A673 (cell line): ENCODE measurements around the gene GADD45GIP1. TPM values are rescaled to one million over a fixed set of nuclear protein-coding genes. Genes with fewer than 3 reads are reported as not detected.

Experiments used
- Bru-seq: library from RNA; stranded (reverse); fragments of 400-500 nt; gene quantifications from one replicate; lab custom pipeline; 2021; lab: Mats Ljungman, UMichigan
- BruChase-seq, 2 experiments: library from RNA; stranded (reverse); fragments of 400-500 nt; gene quantifications; one replicate each; lab custom pipeline; 2021; lab: Mats Ljungman, UMichigan
- BruUV-seq: library from RNA; stranded (reverse); fragments of 400-500 nt; replicated peaks from 2 replicates; lab custom pipeline; 2021; lab: Mats Ljungman, UMichigan
- CTCF ChIA-PET: fragments of 300-600 bp; sonication (Branson Sonifier 250); formaldehyde crosslinking; loops from one replicate; lab custom pipeline; 2022; ENCODE audit warnings: antibody characterized with exemption; lab: Charles Lee
- POLR2A ChIA-PET: fragments of 300-600 bp; sonication (Branson Sonifier 250); formaldehyde crosslinking; loops from one replicate; lab custom pipeline; 2022; ENCODE audit warnings: antibody characterized with exemption; ENCODE audit not compliant: low non-redundant PET; lab: Charles Lee
- DNase-seq: peaks from one replicate; pipeline ENCODE4 v3.0.0-alpha.2; 2015; ENCODE audit warnings: low spot score
- H3K27ac ChIP-seq: fragments of 200-600 bp; sonication (generic); 2 replicates; pipeline ENCODE4 v1.5.1; 2016; ENCODE audit warnings: mixed run types, low read depth, mild to moderate bottlenecking, mixed read lengths, antibody characterized with exemption, low read length; ENCODE audit not compliant: poor library complexity, severe bottlenecking
- H3K27me3 ChIP-seq: fragments of 200-600 bp; sonication (generic); replicated peaks from 2 replicates; pipeline ENCODE4 v1.6.1; 2017; ENCODE audit warnings: mixed run types, low read depth, mild to moderate bottlenecking, mixed read lengths, antibody characterized with exemption, low read length; ENCODE audit not compliant: insufficient read depth, poor library complexity
- H3K36me3 ChIP-seq: fragments of 200-600 bp; sonication (generic); 2 replicates; pipeline ENCODE4 v1.6.1; 2016; ENCODE audit warnings: mixed run types, mild to moderate bottlenecking, mixed read lengths, antibody characterized with exemption, low read length; ENCODE audit not compliant: insufficient read depth, poor library complexity, severe bottlenecking
- H3K4me1 ChIP-seq: fragments of 200-600 bp; sonication (generic); 2 replicates; pipeline ENCODE4 v1.6.1; 2017; ENCODE audit warnings: mixed run types, mild to moderate bottlenecking, mixed read lengths, antibody characterized with exemption, low read length; ENCODE audit not compliant: insufficient read depth, poor library complexity, severe bottlenecking
- H3K4me3 ChIP-seq: fragments of 200-600 bp; sonication (generic); 2 replicates; pipeline ENCODE4 v1.5.1; 2016; ENCODE audit warnings: low read depth, mixed run types, mild to moderate bottlenecking, mixed read lengths, low read length; ENCODE audit not compliant: poor library complexity, severe bottlenecking
- H3K9me3 ChIP-seq: fragments of 200-600 bp; sonication (generic); 2 replicates; pipeline ENCODE4 v1.6.1; 2016; ENCODE audit warnings: mixed run types, low read depth, mild to moderate bottlenecking, mixed read lengths, antibody characterized with exemption, low read length; ENCODE audit not compliant: poor library complexity, severe bottlenecking
- EZH2 ChIP-seq: fragments of 200-600 bp; sonication (generic); IDR thresholded peaks from 2 replicates; pipeline ENCODE4 v1.6.1; 2017; ENCODE audit warnings: borderline replicate concordance, low read depth, mild to moderate bottlenecking, mixed read lengths, antibody characterized with exemption, low read length; ENCODE audit not compliant: poor library complexity, severe bottlenecking
- intact Hi-C: fragments of 100-400 bp; cut with micrococcal nuclease; formaldehyde crosslinking; loops from one replicate; pipeline ENCODE4 v1.10.0; 2022; ENCODE audit not compliant: unreplicated experiment
- long read RNA-seq: library from polyadenylated mRNA; stranded (forward); transcript quantifications from one replicate; pipeline ENCODE4 v2.0.0, GENCODE V29; 2022
- total RNA-seq: library from RNA; stranded (reverse); gene quantifications from 2 replicates; pipeline ENCODE4 v1.2.3, GENCODE V29; 2021
- TF ChIP-seq, protein P1 (sequence below): fragments of 300-800, 200-600 bp; sonication (generic); conservative IDR thresholded peaks from 2 replicates; pipeline ENCODE4 v1.5.1; 2017; ENCODE audit warnings: low read depth, mild to moderate bottlenecking, antibody characterized with exemption, low read length, moderate library complexity, mixed read lengths

GADD45GIP1 gene
- total RNA-seq, result 61.1 and 67.5 TPM in 2 replicates
- Bru-seq, nascent RNA, result percentile 83 among the genes with signal in this experiment
- percentile 75 among the genes with signal in this experiment for BruChase-seq, experiment 1, labeled RNA remaining after a 2-hour chase
- percentile 85 among the genes with signal in this experiment for BruChase-seq, experiment 2, labeled RNA remaining after a 6-hour chase
- long read RNA-seq, transcript GADD45GIP1-201 (2 exons, 1,782 nt), result major isoform, 306 of 586 reads
- long read RNA-seq, partial matches to known transcripts, result 0 of 586 reads
- long read RNA-seq, other reads (novel, unspliced or antisense), result 280 of 586 reads

DNA sequence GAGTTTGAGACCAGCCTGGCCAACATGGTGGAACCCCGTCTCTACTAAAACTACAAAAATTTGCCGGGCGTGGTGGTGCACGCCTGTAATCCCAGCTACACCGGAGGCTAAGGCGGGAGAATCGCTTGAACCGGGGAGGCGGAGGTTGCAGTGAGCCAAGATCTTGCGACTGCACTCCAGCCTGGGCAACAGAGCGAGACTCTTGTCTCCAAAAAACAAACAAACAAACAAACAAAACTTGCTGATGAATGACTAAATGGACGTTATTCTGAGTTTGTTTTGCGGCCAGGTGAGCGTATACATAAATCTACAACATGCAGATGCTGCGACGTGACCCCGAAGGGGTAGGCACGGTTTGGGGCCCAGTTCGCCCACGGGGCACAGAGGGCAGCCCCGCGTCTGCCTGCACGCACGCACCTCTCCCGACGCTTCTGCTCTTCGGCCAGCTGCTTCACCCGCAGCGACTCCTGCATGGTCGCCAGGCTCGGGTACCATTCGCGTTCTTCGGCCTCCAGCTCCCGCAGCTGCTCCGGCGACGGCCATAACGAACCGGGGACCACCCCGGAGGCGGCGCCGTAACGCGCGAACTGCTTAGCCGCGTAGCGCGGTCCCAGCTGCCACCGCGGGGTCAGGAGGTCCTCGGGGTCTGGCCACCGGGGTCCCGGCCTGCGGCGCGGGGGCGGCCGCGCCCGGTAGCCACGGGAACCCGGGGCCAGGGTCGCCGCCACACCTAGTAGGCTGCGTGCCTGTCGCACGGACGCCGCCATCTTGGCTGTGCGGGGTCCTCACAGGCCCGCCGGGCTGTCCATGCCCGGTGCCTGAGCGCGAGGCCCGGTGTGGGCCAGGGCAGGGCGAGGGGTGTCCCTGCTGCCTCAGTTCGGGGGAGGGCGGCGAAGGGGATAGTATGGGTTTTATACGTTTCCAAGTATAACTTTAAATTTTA is at the start of gene GADD45GIP1:
Gene GADD45GIP1, minus strand, starts transcription at position 778 of the 943 bp plus-strand sequence. Its CDS starts 11 bp downstream, at position 767.
- POLR2A ChIA-PET, result no interaction called here
- BruUV-seq, result no TSS peak

DNA sequence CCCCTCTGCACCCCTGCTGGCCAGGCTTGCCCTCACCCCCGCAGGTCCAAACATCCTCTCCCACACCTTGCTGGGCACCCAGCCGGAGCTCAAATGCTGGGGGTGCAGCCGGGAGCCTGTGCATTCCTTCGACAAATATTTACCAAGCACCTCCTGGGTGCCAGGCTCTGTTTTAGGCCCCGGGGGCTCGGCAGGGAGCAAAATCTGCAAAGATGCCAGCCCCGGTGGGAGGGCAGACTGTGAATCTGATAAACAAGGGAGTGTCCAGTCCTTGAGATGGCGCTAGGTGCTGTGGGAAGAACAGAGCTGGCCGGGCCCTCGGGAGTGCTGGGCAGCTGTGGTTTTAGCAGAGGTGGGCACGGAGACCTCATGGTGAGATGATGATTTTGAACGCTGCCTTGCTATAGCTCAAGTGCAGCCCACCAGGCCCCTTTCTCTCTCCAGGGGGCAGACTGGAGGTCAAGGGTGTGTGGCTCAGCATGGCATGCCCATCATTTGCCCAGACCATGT is 48.9 kb upstream of the GADD45GIP1 start:
- H3K27ac ChIP-seq, result no peak overlapping the region
- no peaks in the 10 kb centered on the region for H3K4me1 ChIP-seq
- H3K9me3 ChIP-seq, result no peaks in the 10 kb centered on the region
- DNase-seq, result no peak
- ChIA-PET CTCF (interaction anchor here (1.0 kb wide), 1 partner anchor 56 kb away, joined by 3 read pairs; no protein-coding TSS in a partner anchor), POLR2A (no interaction called here)
- BruUV-seq, result no TSS peak
- no peaks in the 10 kb centered on the region for H3K27me3 ChIP-seq
- H3K36me3 ChIP-seq, result no peaks in the 10 kb centered on the region
- H3K4me3 ChIP-seq, result no peak overlapping the region
- intact Hi-C loops, result no loop called here
- TF ChIP-seq EZH2, result no peak
- TF ChIP-seq, protein P1, sequence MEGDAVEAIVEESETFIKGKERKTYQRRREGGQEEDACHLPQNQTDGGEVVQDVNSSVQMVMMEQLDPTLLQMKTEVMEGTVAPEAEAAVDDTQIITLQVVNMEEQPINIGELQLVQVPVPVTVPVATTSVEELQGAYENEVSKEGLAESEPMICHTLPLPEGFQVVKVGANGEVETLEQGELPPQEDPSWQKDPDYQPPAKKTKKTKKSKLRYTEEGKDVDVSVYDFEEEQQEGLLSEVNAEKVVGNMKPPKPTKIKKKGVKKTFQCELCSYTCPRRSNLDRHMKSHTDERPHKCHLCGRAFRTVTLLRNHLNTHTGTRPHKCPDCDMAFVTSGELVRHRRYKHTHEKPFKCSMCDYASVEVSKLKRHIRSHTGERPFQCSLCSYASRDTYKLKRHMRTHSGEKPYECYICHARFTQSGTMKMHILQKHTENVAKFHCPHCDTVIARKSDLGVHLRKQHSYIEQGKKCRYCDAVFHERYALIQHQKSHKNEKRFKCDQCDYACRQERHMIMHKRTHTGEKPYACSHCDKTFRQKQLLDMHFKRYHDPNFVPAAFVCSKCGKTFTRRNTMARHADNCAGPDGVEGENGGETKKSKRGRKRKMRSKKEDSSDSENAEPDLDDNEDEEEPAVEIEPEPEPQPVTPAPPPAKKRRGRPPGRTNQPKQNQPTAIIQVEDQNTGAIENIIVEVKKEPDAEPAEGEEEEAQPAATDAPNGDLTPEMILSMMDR, result no peak

More for the DNA sequence above, at the start of gene GADD45GIP1:
- TF ChIP-seq, protein P1, result no peak
- TF ChIP-seq EZH2, result no peak
- CTCF ChIA-PET, result interaction anchor here (1.1 kb wide), 2 partner anchors 9 to 148 kb away, joined by 3 to 4 read pairs; no protein-coding TSS in a partner anchor
- Histone ChIP-seq H3K27ac (peak within 1 kb of the TSS; percentile 95), H3K36me3 (peaks cover 34% of the 10 kb centered on the region), H3K4me3 (peak within 1 kb of the TSS; percentile 94), H3K27me3 (no peaks in the 10 kb centered on the region), H3K9me3 (no peaks in the 10 kb centered on the region), H3K4me1 (peaks cover 35% of the 10 kb centered on the region)
- DNase-seq, result peak; percentile 93
- intact Hi-C loops, result no loop called here

DNA sequence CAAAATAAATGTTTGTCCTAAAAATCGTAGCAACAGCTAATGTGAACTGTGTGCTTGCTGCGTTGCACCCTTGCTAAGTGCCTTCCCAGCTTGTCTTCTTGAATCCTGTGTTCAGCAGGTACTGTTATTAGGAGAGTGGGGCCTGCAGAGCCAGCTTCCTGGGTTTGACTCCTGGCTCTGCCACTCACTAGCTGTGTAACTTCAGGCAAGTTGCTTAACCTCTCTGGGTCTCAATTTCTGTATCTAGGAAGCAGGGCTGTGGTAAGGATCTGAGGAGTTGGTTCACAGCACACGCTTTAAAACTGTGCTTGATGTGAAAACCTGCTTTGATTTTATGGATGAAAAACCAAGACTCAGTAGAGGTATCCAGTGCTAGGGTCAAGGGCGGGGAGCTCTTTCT is 48.2 kb upstream of the GADD45GIP1 start:
- Histone ChIP-seq H3K9me3 (no peaks in the 10 kb centered on the region), H3K36me3 (no peaks in the 10 kb centered on the region), H3K27ac (no peak overlapping the region), H3K4me1 (no peaks in the 10 kb centered on the region), H3K4me3 (no peak overlapping the region), H3K27me3 (no peaks in the 10 kb centered on the region)
- BruUV-seq, result no TSS peak
- CTCF ChIA-PET, result interaction anchor here (0.5 to 1.0 kb wide), 2 partner anchors 57 to 874 kb away, joined by 3 to 4 read pairs; no protein-coding TSS in a partner anchor
- intact Hi-C loops, result no loop called here
- no peak for DNase-seq
- TF ChIP-seq, protein P1, result no peak
- TF ChIP-seq EZH2, result no peak
- POLR2A ChIA-PET, result no interaction called here
